GM19397 (cell line): ENCODE results near the gene FPGT.
"Not testable (repeated sequence)": the region's sequence is repeated elsewhere in the genome, so short reads cannot be mapped to it uniquely, and the experiment has no call there.

Source experiments
- ATAC-seq: cut with Tn5 transposase; IDR thresholded peaks from one replicate; pipeline ENCODE4 v1.9.1; 2021; ENCODE audit warnings: mild to moderate bottlenecking, moderate library complexity; ENCODE audit not compliant: unreplicated experiment

The FPGT gene

DNA sequence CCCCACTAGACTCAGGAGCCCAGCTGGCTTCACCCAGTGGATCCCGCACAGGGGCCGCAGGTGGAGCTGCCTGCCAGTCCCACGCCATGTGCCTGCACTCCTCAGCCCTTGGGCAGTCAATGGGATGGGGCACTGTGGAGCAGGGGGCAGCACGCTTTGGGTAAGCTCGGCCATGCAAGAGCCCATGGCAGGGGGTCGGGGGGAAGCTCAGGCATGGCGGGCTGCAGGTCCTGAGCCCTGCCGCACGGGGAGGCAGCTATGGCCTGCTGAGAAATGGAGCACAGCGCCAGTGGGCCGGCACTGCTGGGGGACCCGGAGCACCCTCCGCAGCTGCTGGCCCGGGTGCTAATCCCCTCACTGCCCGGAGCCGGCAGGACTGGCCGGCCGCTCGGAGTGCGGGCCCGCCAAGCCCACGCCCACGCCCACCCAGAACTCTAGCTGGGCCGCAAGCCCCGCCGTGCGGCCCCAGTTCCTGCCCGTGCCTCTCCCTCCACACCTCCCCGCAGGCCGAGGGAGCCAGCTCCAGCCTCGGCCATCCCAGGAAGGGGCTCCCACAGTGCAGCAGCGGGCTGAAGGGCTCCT lies 55.3 kb downstream of the FPGT start:
- ATAC-seq, result not testable (repeated sequence)
